ENCODE measurements around the gene BTNL3.

DNA sequence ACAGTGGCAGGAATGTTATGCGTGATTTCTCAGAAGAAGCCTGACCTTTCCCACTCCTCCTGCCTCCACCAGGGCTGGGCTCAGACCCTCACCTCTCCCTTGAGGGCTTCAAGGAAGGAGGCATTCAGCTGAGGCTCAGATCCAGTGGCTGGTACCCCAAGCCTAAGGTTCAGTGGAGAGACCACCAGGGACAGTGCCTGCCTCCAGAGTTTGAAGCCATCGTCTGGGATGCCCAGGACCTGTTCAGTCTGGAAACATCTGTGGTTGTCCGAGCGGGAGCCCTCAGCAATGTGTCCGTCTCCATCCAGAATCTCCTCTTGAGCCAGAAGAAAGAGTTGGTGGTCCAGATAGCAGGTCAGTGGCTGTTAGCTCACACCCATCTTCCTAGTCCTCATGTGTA is 61.4 kb downstream of the BTNL3 start:
- TF ChIP-seq, protein P1, sequence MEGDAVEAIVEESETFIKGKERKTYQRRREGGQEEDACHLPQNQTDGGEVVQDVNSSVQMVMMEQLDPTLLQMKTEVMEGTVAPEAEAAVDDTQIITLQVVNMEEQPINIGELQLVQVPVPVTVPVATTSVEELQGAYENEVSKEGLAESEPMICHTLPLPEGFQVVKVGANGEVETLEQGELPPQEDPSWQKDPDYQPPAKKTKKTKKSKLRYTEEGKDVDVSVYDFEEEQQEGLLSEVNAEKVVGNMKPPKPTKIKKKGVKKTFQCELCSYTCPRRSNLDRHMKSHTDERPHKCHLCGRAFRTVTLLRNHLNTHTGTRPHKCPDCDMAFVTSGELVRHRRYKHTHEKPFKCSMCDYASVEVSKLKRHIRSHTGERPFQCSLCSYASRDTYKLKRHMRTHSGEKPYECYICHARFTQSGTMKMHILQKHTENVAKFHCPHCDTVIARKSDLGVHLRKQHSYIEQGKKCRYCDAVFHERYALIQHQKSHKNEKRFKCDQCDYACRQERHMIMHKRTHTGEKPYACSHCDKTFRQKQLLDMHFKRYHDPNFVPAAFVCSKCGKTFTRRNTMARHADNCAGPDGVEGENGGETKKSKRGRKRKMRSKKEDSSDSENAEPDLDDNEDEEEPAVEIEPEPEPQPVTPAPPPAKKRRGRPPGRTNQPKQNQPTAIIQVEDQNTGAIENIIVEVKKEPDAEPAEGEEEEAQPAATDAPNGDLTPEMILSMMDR (conservative IDR thresholded peaks at IDR 0.05 in 1 of 2, IDR thresholded peaks at IDR 0.05 in 1 of 2; ENCODE audit: extremely low read depth in 1 of 2, insufficient read depth in 1 of 2, low read depth in 1 of 2, low read length in 2 of 2) = no peak
- TF ChIP-seq EZH2 (IDR thresholded peaks at IDR 0.05; ENCODE audit: borderline replicate concordance, low read length) = no peak
